Measurements from ENCODE around the gene FARS2. TPM values are rescaled to one million over a fixed set of nuclear protein-coding genes. Genes with fewer than 3 reads are reported as not detected.

FARS2 gene
- total RNA-seq, 1 experiment from 2014 or later, result 24.7 TPM

- no peak for DNase-seq (ENCODE audit: low read depth)
Measured at GRCh38 chr6:5325173-5325572, 63.9 kb downstream of the FARS2 start.

GRCh38 chr6:5326022-5326641, 64.8 kb downstream of the FARS2 start:
- DNase-seq (ENCODE audit: low read depth), result no peak

GRCh38 chr6:5328800-5329199, 67.5 kb downstream of the FARS2 start:
- no peak for DNase-seq (ENCODE audit: low read depth)

- no peak for DNase-seq (ENCODE audit: low read depth)
Measured at GRCh38 chr6:5331845-5332442, 70.6 kb downstream of the FARS2 start.

- DNase-seq (ENCODE audit: low read depth), result peak; percentile 9
Measured at GRCh38 chr6:5333658-5334057, 72.3 kb downstream of the FARS2 start.

- no peak for DNase-seq (ENCODE audit: low read depth)
Measured at GRCh38 chr6:5334341-5334740, 73.0 kb downstream of the FARS2 start.

GRCh38 chr6:5335020-5335419, 73.7 kb downstream of the FARS2 start:
- DNase-seq (ENCODE audit: low read depth), result no peak

- DNase-seq (ENCODE audit: low read depth), result no peak
Measured at GRCh38 chr6:5337573-5337972, 76.3 kb downstream of the FARS2 start.

- DNase-seq (ENCODE audit: low read depth), result no peak
Measured at GRCh38 chr6:5338177-5338960, 77.1 kb downstream of the FARS2 start.

GRCh38 chr6:5339786-5340185, 78.5 kb downstream of the FARS2 start:
- DNase-seq (ENCODE audit: low read depth), result no peak

GRCh38 chr6:5341845-5342244, 80.5 kb downstream of the FARS2 start:
- DNase-seq (ENCODE audit: low read depth), result no peak

- DNase-seq (ENCODE audit: low read depth), result no peak
Measured at GRCh38 chr6:5343998-5344397, 82.7 kb downstream of the FARS2 start.

GRCh38 chr6:5345324-5345723, 84.0 kb downstream of the FARS2 start:
- no peak for DNase-seq (ENCODE audit: low read depth)

- no peak for DNase-seq (ENCODE audit: low read depth)
Measured at GRCh38 chr6:5351552-5352210, 90.4 kb downstream of the FARS2 start.

GRCh38 chr6:5353971-5354370, 92.7 kb downstream of the FARS2 start:
- DNase-seq (ENCODE audit: low read depth), result no peak

GRCh38 chr6:5357486-5357885, 96.2 kb downstream of the FARS2 start:
- no peak for DNase-seq (ENCODE audit: low read depth)

- DNase-seq (ENCODE audit: low read depth), result no peak
Measured at GRCh38 chr6:5359417-5359816, 98.1 kb downstream of the FARS2 start.

GRCh38 chr6:5361396-5361795, 100.1 kb downstream of the FARS2 start:
- no peak for DNase-seq (ENCODE audit: low read depth)

GRCh38 chr6:5365436-5366195, 104.3 kb downstream of the FARS2 start:
- no peak for DNase-seq (ENCODE audit: low read depth)

- no peak for DNase-seq (ENCODE audit: low read depth)
Measured at GRCh38 chr6:5366941-5367340, 105.6 kb downstream of the FARS2 start.

GRCh38 chr6:5367510-5367909, 106.2 kb downstream of the FARS2 start:
- DNase-seq (ENCODE audit: low read depth), result no peak

GRCh38 chr6:5373430-5373829, 112.1 kb downstream of the FARS2 start:
- DNase-seq (ENCODE audit: low read depth), result no peak
